Mesenchymal stem cell (in vitro differentiated cells and primary cell): Measurements from ENCODE around the gene RNASE13.

Source experiments
- DNase-seq: peaks from one replicate; pipeline ENCODE4 v3.0.0-alpha.2; 2013
- H2AFZ ChIP-seq: one replicate; pipeline ENCODE4 v1.6.1; 2013; ENCODE audit warnings: low read depth, mild to moderate bottlenecking, control low read depth, inconsistent platforms, low read length, moderate library complexity
- H2AK5ac ChIP-seq: 2 replicates; pipeline ENCODE4 v1.6.1; 2013; ENCODE audit warnings: low read length, moderate library complexity, mild to moderate bottlenecking, inconsistent platforms; ENCODE audit not compliant: severe bottlenecking
- H2BK120ac ChIP-seq: one replicate; pipeline ENCODE4 v1.6.1; 2013; ENCODE audit warnings: low read depth, mild to moderate bottlenecking, inconsistent platforms, low read length, moderate library complexity
- H2BK12ac ChIP-seq, 2 experiments: one replicate each; pipeline ENCODE4 v1.6.1; 2013; ENCODE audit warnings: inconsistent platforms in 2 of 2, low read length in 2 of 2, mild to moderate bottlenecking in 2 of 2, moderate library complexity in 2 of 2, control low read depth in 1 of 2
- H2BK15ac ChIP-seq: one replicate; pipeline ENCODE4 v1.6.1; 2013; ENCODE audit warnings: mild to moderate bottlenecking, low read depth, inconsistent platforms; ENCODE audit not compliant: poor library complexity, severe bottlenecking
- H2BK5ac ChIP-seq: 2 replicates; pipeline ENCODE4 v1.6.1; 2013; ENCODE audit warnings: low read depth, mild to moderate bottlenecking, low read length, control low read depth, inconsistent platforms; ENCODE audit not compliant: poor library complexity, severe bottlenecking
- H3K14ac ChIP-seq, 2 experiments: one replicate each; pipeline ENCODE4 v1.6.1; 2013; ENCODE audit warnings: inconsistent platforms in 2 of 2, low read length in 2 of 2, control low read depth in 1 of 2, mild to moderate bottlenecking in 1 of 2, moderate library complexity in 1 of 2
- H3K18ac ChIP-seq, 2 experiments: one replicate each; pipeline ENCODE4 v1.6.1; 2013; ENCODE audit warnings: inconsistent platforms in 2 of 2, low read length in 2 of 2, control low read depth in 1 of 2, low read depth in 1 of 2, mild to moderate bottlenecking in 1 of 2
- H3K23ac ChIP-seq, 2 experiments: one replicate each; pipeline ENCODE4 v1.6.1; 2013; ENCODE audit warnings: inconsistent platforms in 2 of 2, low read length in 2 of 2, mild to moderate bottlenecking in 2 of 2, moderate library complexity in 2 of 2, control low read depth in 1 of 2
- H3K27ac ChIP-seq: 2 replicates; pipeline ENCODE4 v1.5.1; 2013; ENCODE audit warnings: mild to moderate bottlenecking, moderate library complexity, low read length, control low read depth, inconsistent platforms; ENCODE audit not compliant: poor library complexity, severe bottlenecking
- H3K27me3 ChIP-seq, 2 experiments: 2 replicates each; pipeline versions ENCODE4 v1.6.1 to v1.7.0; 2013; ENCODE audit warnings: low read length in 2 of 2, mild to moderate bottlenecking in 2 of 2, moderate library complexity in 2 of 2, control low read depth in 1 of 2, inconsistent platforms in 1 of 2; ENCODE audit not compliant: control insufficient read depth in 1 of 2, insufficient read depth in 1 of 2
- H3K36me3 ChIP-seq, 2 experiments: 2 replicates each; pipeline versions ENCODE4 v1.6.1 to v1.7.0; 2013; ENCODE audit warnings: low read length in 2 of 2, control low read depth in 1 of 2, inconsistent platforms in 1 of 2, low read depth in 1 of 2, mild to moderate bottlenecking in 1 of 2; ENCODE audit not compliant: insufficient read depth in 2 of 2, control insufficient read depth in 1 of 2
- H3K4ac ChIP-seq, 2 experiments: one replicate each; pipeline ENCODE4 v1.6.1; 2013; ENCODE audit warnings: inconsistent platforms in 2 of 2, low read length in 2 of 2, mild to moderate bottlenecking in 2 of 2, moderate library complexity in 2 of 2, control low read depth in 1 of 2, low read depth in 1 of 2
- H3K4me1 ChIP-seq: 2 replicates; pipeline ENCODE4 v1.6.1; 2013; ENCODE audit warnings: low read depth, low read length, control low read depth; ENCODE audit not compliant: control insufficient read depth, insufficient read depth
- H3K4me2 ChIP-seq: 2 replicates; pipeline ENCODE4 v1.6.1; 2013; ENCODE audit warnings: low read length, mild to moderate bottlenecking, inconsistent platforms; ENCODE audit not compliant: poor library complexity, severe bottlenecking
- H3K4me3 ChIP-seq, 2 experiments: 2 replicates each; pipeline versions ENCODE4 v1.5.1 to v1.7.0; 2013; ENCODE audit warnings: low read length in 2 of 2, mild to moderate bottlenecking in 2 of 2, control low read depth in 1 of 2, low read depth in 1 of 2; ENCODE audit not compliant: insufficient read depth in 1 of 2
- H3K79me1 ChIP-seq: replicated peaks from 2 replicates; pipeline ENCODE4 v1.6.1; 2013; ENCODE audit warnings: mild to moderate bottlenecking, control low read depth, low read length, inconsistent platforms; ENCODE audit not compliant: poor library complexity, severe bottlenecking
- H3K9ac ChIP-seq: 2 replicates; pipeline ENCODE4 v1.7.0; 2013; ENCODE audit warnings: mild to moderate bottlenecking, low read length, moderate library complexity
- H3K9me3 ChIP-seq: 2 replicates; pipeline ENCODE4 v1.7.0; 2013; ENCODE audit warnings: mild to moderate bottlenecking, low read length; ENCODE audit not compliant: control insufficient read depth
- H4K8ac ChIP-seq: one replicate; pipeline ENCODE4 v1.6.1; 2013; ENCODE audit warnings: inconsistent platforms, mild to moderate bottlenecking, low read length, moderate library complexity
- H4K91ac ChIP-seq: one replicate; pipeline ENCODE4 v1.6.1; 2013; ENCODE audit warnings: mild to moderate bottlenecking, low read length, inconsistent platforms
- WGBS: methylation state at CpG from one replicate; pipeline ENCODE4 v1.1.7; 2013; ENCODE audit warnings: mixed read lengths; 5-methylcytosine and 5-hydroxymethylcytosine counted together

Gene RNASE13

DNA sequence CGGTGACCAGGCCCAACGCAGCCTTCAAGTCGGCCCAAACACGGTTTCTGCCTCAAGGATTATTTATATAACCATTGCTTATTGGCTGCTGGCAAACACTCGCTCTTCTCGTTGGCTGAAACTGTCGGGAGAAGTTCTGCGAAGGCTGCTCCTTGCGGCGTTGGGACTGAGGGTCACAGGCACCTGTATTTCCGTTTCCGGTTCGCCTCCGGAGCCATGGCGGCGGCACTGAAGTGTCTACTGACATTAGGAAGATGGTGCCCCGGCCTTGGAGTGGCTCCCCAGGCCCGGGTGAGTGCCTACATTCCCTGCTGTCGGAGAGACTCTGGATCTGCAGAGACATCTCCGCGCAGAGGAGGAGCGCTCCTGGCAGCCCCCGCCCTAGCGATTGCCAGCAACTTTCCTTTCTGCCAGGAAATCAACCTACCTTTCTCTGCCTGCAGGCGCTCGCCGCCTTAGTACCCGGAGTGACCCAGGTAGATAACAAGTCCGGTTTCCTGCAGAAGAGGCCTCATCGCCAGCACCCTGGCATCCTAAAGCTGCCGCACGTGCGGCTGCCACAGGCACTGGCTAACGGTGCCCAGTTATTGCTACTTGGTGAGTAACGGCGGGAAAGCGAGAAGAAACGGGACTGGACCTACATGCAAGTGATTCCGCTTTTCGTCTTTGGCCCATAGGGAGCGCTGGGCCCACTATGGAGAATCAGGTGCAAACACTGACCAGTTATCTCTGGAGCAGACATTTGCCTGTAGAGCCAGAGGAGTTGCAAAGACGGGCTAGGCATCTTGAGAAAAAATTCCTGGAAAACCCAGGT is 44.6 kb downstream of the RNASE13 start, which contains the start of gene METTL17:
Gene METTL17 (plus strand): TSS at position 194 of the 814 bp plus-strand sequence. CDS start 23 bp downstream, at position 217.
- peak within 1 kb of the TSS; percentile 74 for H3K4me2 ChIP-seq
- peak; percentile 98 for DNase-seq
- peaks cover 10 to 34% of the 10 kb centered on the region in 2 experiments for H3K36me3 ChIP-seq
- H3K27ac ChIP-seq = peak within 1 kb of the TSS; percentile 84
- H2BK5ac ChIP-seq = no peak within 1 kb of the TSS
- peak within 1 kb of the TSS; percentile 54 to 84 for H3K4ac ChIP-seq
- H3K18ac ChIP-seq = peak within 1 kb of the TSS; percentile 34 to 91
- H3K23ac ChIP-seq = peak within 1 kb of the TSS in 1 of 2 experiments; percentile 55
- peak within 1 kb of the TSS; percentile 89 to 100 for H3K4me3 ChIP-seq
- peaks cover 14% of the 10 kb centered on the region for H3K4me1 ChIP-seq
- under 1% methylated on average over 42 of the region's 42 CpGs for WGBS
- peak within 1 kb of the TSS; percentile 92 for H3K9ac ChIP-seq
- no peaks in the 10 kb centered on the region for H3K27me3 ChIP-seq
- peak within 1 kb of the TSS; percentile 76 for H4K91ac ChIP-seq
- peak within 1 kb of the TSS; percentile 89 for H2BK120ac ChIP-seq
- H3K79me1 ChIP-seq = peaks cover 14% of the 10 kb centered on the region
- H2AFZ ChIP-seq = peak within 1 kb of the TSS; percentile 83
- peak within 1 kb of the TSS; percentile 83 for H4K8ac ChIP-seq
- H2BK12ac ChIP-seq = peak within 1 kb of the TSS; percentile 17 to 34
- peak within 1 kb of the TSS; percentile 91 for H2BK15ac ChIP-seq
- peak within 1 kb of the TSS; percentile 24 for H2AK5ac ChIP-seq
- no peaks in the 10 kb centered on the region for H3K9me3 ChIP-seq
- H3K14ac ChIP-seq = peak within 1 kb of the TSS in 1 of 2 experiments; percentile 69

DNA sequence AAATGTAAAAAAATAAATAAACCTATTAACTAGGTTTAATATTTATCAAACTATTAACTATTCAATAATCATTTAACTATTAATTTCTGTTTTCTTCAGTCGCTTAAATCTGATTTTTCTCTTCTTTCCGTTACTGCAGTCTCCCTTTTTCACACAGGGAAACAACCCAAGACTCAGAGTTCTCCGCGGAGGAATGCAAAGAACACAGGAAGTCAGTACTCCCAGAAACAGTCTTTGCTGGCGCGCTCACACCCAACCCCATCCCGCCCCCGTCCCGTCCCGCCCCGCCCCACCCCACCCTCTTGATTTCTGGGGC is 45.2 kb downstream of the RNASE13 start:
- Histone ChIP-seq H3K4me1 (peaks cover 14% of the 10 kb centered on the region), H2BK15ac (no peak overlapping the region), H3K27me3 (no peaks in the 10 kb centered on the region), H3K36me3 (peaks cover 7 to 29% of the 10 kb centered on the region in 2 experiments), H4K91ac (no peak overlapping the region), H3K4ac (no peak overlapping the region), H2BK120ac (no peak overlapping the region), H3K27ac (peak overlapping the region; percentile 59), H3K9me3 (no peaks in the 10 kb centered on the region), H2BK12ac (no peak overlapping the region), H4K8ac (no peak overlapping the region), H2AK5ac (no peak overlapping the region), H3K4me3 (peak overlapping the region in 1 of 2 experiments; percentile 68), H3K14ac (no peak overlapping the region), H3K18ac (no peak overlapping the region), H3K23ac (no peak overlapping the region), H2AFZ (no peak overlapping the region), H2BK5ac (no peak overlapping the region), H3K79me1 (peaks cover 14% of the 10 kb centered on the region), H3K9ac (peak overlapping the region; percentile 86), H3K4me2 (peak overlapping the region; percentile 19)
- under 1% methylated on average over 7 of the region's 11 CpGs for WGBS
- DNase-seq = no peak

DNA sequence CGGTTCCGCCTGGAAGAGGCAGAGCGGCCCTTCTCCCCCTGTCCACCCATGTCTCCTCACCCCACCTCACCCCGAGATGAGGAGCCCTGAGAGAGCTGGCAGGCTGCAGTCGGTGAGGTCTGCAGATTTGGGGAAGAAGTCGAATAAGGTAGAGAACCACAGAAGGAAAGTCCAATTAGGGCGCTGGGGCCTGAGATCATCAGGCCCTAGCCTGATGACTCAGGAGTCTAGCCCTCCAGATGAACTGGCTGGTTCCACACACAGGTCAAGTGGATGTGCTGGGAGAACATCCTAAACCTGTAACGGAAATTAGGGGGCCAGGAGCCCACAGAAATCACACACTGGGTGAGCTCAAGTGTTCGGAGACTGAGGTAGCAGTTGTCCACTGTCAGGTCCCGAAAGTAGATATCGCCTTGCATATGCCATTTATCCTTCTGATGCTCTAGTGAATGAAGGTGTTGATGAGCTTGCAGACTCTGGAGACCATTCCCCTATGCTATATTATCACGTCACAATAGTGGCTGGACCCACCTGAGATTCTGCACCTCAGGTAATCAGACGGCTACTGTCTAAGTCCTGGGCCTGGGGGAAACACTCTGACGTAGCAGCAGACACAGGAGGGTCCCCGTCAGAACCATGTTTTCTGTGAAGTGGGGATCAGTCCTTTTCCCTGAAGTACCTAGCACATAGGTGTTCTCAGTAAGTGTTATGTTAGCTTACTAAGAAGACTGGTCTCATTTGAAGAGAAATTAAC is 45.7 kb downstream of the RNASE13 start:
- Histone ChIP-seq H3K14ac (no peak overlapping the region), H3K9ac (peak overlapping the region; percentile 86), H3K4me2 (no peak overlapping the region), H3K79me1 (peaks cover 14% of the 10 kb centered on the region), H3K4me3 (peak overlapping the region in 1 of 2 experiments; percentile 68), H2BK5ac (no peak overlapping the region), H2BK120ac (peak overlapping the region; percentile 89), H3K27ac (peak overlapping the region; percentile 84), H3K27me3 (no peaks in the 10 kb centered on the region), H3K9me3 (no peaks in the 10 kb centered on the region), H4K91ac (peak overlapping the region; percentile 52), H3K36me3 (peaks cover 4 to 23% of the 10 kb centered on the region in 2 experiments), H3K23ac (no peak overlapping the region), H2BK12ac (peak overlapping the region; percentile 17 to 34), H3K4me1 (peaks cover 14% of the 10 kb centered on the region), H2BK15ac (peak overlapping the region; percentile 26), H2AFZ (no peak overlapping the region), H4K8ac (peak overlapping the region; percentile 83), H3K18ac (peak overlapping the region; percentile 34 to 61), H3K4ac (peak overlapping the region; percentile 27 to 84), H2AK5ac (peak overlapping the region; percentile 24)
- 94% methylated on average over 13 of the region's 15 CpGs for WGBS
- DNase-seq = no peak

DNA sequence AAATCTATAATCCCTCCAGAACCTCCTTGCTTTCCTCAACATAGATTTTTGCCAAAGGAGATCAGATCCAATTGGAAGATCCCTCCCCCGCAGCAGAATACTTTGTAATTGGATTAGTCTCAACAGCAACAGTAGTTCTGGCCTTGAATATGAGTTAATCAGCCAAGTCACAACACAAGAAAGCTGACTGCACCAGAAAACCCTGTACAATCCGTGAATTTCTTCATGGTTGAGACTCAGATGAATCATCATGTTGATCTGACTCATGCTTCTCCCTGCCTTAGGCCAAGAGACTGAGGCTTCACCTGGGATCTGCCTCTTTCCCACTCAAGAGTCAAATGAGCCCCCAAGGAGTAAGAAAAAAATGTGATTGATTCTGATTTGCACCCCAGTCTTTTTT is 47.8 kb downstream of the RNASE13 start:
- H3K4me2 ChIP-seq = no peak overlapping the region
- H2AK5ac ChIP-seq = no peak overlapping the region
- no peak overlapping the region for H4K91ac ChIP-seq
- no peak overlapping the region for H2BK15ac ChIP-seq
- peak overlapping the region; percentile 45 for H3K27ac ChIP-seq
- peak; percentile 91 for DNase-seq
- H3K4ac ChIP-seq = no peak overlapping the region
- WGBS = 14% methylated on average over 2 of the region's 2 CpGs
- peak overlapping the region; percentile 19 for H3K9ac ChIP-seq
- no peak overlapping the region for H3K23ac ChIP-seq
- H3K4me1 ChIP-seq = peaks cover 14% of the 10 kb centered on the region
- peaks cover 6% of the 10 kb centered on the region for H3K79me1 ChIP-seq
- H4K8ac ChIP-seq = no peak overlapping the region
- H2BK120ac ChIP-seq = no peak overlapping the region
- H2BK12ac ChIP-seq = no peak overlapping the region
- H3K36me3 ChIP-seq = peaks cover 0 to 4% of the 10 kb centered on the region in 2 experiments
- no peak overlapping the region for H2BK5ac ChIP-seq
- H3K18ac ChIP-seq = no peak overlapping the region
- H2AFZ ChIP-seq = no peak overlapping the region
- peak overlapping the region in 1 of 2 experiments; percentile 31 for H3K4me3 ChIP-seq
- H3K27me3 ChIP-seq = peaks cover 0 to 2% of the 10 kb centered on the region in 2 experiments
- H3K9me3 ChIP-seq = no peaks in the 10 kb centered on the region
- H3K14ac ChIP-seq = no peak overlapping the region
